WTC11 (cell line): Measurements from ENCODE around the gene ST6GALNAC1. TPM values are rescaled to one million over a fixed set of nuclear protein-coding genes. Genes with fewer than 3 reads are reported as not detected.

ENCODE experiments used
- ATAC-seq: fragments of 200-7000 bp; cut with Tn5 transposase; 2 replicates; pipeline ENCODE4 v1.10.0; 2021; ENCODE audit warnings: mild to moderate bottlenecking, moderate library complexity
- CTCF ChIA-PET: fragments of 300-600 bp; sonication (Branson Sonifier 250); formaldehyde crosslinking; loops from one replicate; lab custom pipeline; 2021; ENCODE audit warnings: antibody characterized with exemption; lab: Charles Lee
- POLR2A ChIA-PET: fragments of 350-600 bp; sonication (Branson Sonifier 250); formaldehyde crosslinking; loops from one replicate; lab custom pipeline; 2021; ENCODE audit warnings: antibody characterized with exemption; lab: Charles Lee
- DNase-seq: peaks from one replicate; pipeline ENCODE4 v3.0.0; 2021; ENCODE audit warnings: low spot score
- H3K27ac Mint-ChIP-seq: 2 replicates; pipeline ENCODE4 v1.8.0; 2021; ENCODE audit warnings: mixed read lengths
- H3K27me3 Mint-ChIP-seq: 2 replicates; pipeline ENCODE4 v1.8.0; 2021; ENCODE audit warnings: low read depth, mild to moderate bottlenecking, moderate library complexity, mixed read lengths
- H3K36me3 Mint-ChIP-seq: 2 replicates; pipeline ENCODE4 v1.8.0; 2021; ENCODE audit warnings: mixed read lengths
- H3K4me1 Mint-ChIP-seq: 2 replicates; pipeline ENCODE4 v1.8.0; 2022; ENCODE audit warnings: mixed read lengths
- H3K4me3 Mint-ChIP-seq: 2 replicates; pipeline ENCODE4 v1.8.0; 2021; ENCODE audit warnings: mild to moderate bottlenecking, moderate library complexity, mixed read lengths
- H3K9me3 Mint-ChIP-seq: 2 replicates; pipeline ENCODE4 v1.8.0; 2021; ENCODE audit warnings: mixed read lengths
- E2F1 ChIP-seq: sonication (generic); formaldehyde crosslinking; IDR thresholded peaks from 2 replicates; pipeline ENCODE4 v1.8.0; 2022; ENCODE audit warnings: mild to moderate bottlenecking, missing genetic modification reagents
- EMX1 ChIP-seq: fragments of 250-450 bp; sonication (Bioruptor Pico); IDR thresholded peaks from 2 replicates; pipeline ENCODE4 v1.8.0; 2021; ENCODE audit warnings: mild to moderate bottlenecking
- GTF2I ChIP-seq: fragments of 250-450 bp; sonication (Bioruptor Pico); conservative IDR thresholded peaks from 2 replicates; pipeline ENCODE4 v1.4.0; 2021; ENCODE audit warnings: mild to moderate bottlenecking
- HMGA2 ChIP-seq: fragments of 250-450 bp; sonication (Bioruptor Pico); IDR thresholded peaks from 2 replicates; pipeline ENCODE4 v1.4.0; 2021; ENCODE audit warnings: mild to moderate bottlenecking, moderate library complexity
- JAZF1 ChIP-seq: fragments of 250-450 bp; sonication (Bioruptor Pico); IDR thresholded peaks from 2 replicates; pipeline ENCODE4 v1.9.0; 2021; ENCODE audit warnings: moderate library complexity, mild to moderate bottlenecking, inconsistent platforms
- PRDM15 ChIP-seq: sonication (generic); formaldehyde crosslinking; IDR thresholded peaks from 2 replicates; pipeline ENCODE4 v1.8.0; 2022; ENCODE audit warnings: missing genetic modification reagents
- SP1 ChIP-seq: sonication (generic); formaldehyde crosslinking; conservative IDR thresholded peaks from 2 replicates; pipeline ENCODE4 v1.8.1; 2022; ENCODE audit warnings: missing genetic modification reagents
- ZNF138 ChIP-seq: sonication (generic); formaldehyde crosslinking; conservative IDR thresholded peaks from 2 replicates; pipeline ENCODE4 v1.8.1; 2022; ENCODE audit warnings: mild to moderate bottlenecking, moderate library complexity, missing genetic modification reagents
- ZSCAN18 ChIP-seq: fragments of 250-450 bp; sonication (Bioruptor Pico); IDR thresholded peaks from 2 replicates; pipeline ENCODE4 v2.1.2; 2022; ENCODE audit warnings: mild to moderate bottlenecking, moderate library complexity
- total RNA-seq: library from RNA; stranded (reverse); gene quantifications from 3 replicates; pipeline ENCODE4 v1.2.3, GENCODE V29; 2021
- TF ChIP-seq, protein P1 (sequence below): sonication (generic); formaldehyde crosslinking; IDR thresholded peaks from 2 replicates; pipeline ENCODE4 v1.8.1; 2023; ENCODE audit warnings: mild to moderate bottlenecking, moderate library complexity, missing genetic modification reagents
- TF ChIP-seq, protein P2 (sequence below): sonication (generic); formaldehyde crosslinking; IDR thresholded peaks from 2 replicates; pipeline ENCODE4 v1.8.1; 2023; ENCODE audit warnings: mild to moderate bottlenecking, missing genetic modification reagents, borderline replicate concordance
- TF ChIP-seq, protein P3 (sequence below): fragments of 200-600 bp; IDR thresholded peaks from 2 replicates; pipeline ENCODE4 v1.8.0; 2022; ENCODE audit warnings: antibody characterized with exemption
- TF ChIP-seq, protein P4 (sequence below): fragments of 250-450 bp; sonication (Bioruptor Pico); IDR thresholded peaks from 2 replicates; pipeline ENCODE4 v1.9.0; 2021; ENCODE audit warnings: mild to moderate bottlenecking
- TF ChIP-seq, protein P5 (sequence below): sonication (generic); formaldehyde crosslinking; IDR thresholded peaks from 2 replicates; pipeline ENCODE4 v1.8.0; 2023; ENCODE audit warnings: mild to moderate bottlenecking, missing genetic modification reagents

ST6GALNAC1 gene
- total RNA-seq, 1 experiment from 2014 or later, result 0.13 TPM

- CTCF ChIA-PET, result interaction anchor here (0.9 to 2.0 kb wide), 4 partner anchors 23 to 135 kb away, joined by 3 to 6 read pairs (median 4); no protein-coding TSS in a partner anchor
- Mint-ChIP-seq H3K36me3 (0 out of 2 replicates have a peak, but pooled peaks cover under 1% of the 10 kb centered on the region), H3K27me3 (no peaks in the 10 kb centered on the region), H3K4me3 (no peak overlapping the region), H3K9me3 (peaks cover 3% of the 10 kb centered on the region; the same call in 1 of the 2 replicates), H3K27ac (no peak overlapping the region)
- POLR2A ChIA-PET, result interaction anchor here (0.7 kb wide), 1 partner anchor 14 kb away, joined by 3 read pairs; no protein-coding TSS in a partner anchor
- no peak for ATAC-seq
- no peak for DNase-seq
- TF ChIP-seq, protein P1, sequence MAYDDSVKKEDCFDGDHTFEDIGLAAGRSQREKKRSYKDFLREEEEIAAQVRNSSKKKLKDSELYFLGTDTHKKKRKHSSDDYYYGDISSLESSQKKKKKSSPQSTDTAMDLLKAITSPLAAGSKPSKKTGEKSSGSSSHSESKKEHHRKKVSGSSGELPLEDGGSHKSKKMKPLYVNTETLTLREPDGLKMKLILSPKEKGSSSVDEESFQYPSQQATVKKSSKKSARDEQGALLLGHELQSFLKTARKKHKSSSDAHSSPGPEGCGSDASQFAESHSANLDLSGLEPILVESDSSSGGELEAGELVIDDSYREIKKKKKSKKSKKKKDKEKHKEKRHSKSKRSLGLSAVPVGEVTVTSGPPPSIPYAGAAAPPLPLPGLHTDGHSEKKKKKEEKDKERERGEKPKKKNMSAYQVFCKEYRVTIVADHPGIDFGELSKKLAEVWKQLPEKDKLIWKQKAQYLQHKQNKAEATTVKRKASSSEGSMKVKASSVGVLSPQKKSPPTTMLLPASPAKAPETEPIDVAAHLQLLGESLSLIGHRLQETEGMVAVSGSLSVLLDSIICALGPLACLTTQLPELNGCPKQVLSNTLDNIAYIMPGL (CRISPR knock-in tag), result no peak
- TF ChIP-seq PRDM15 (CRISPR knock-in tag), result no peak
- TF ChIP-seq ZNF138 (CRISPR knock-in tag), result no peak
- no peak for TF ChIP-seq HMGA2 (CRISPR knock-in tag)
- TF ChIP-seq, protein P2, sequence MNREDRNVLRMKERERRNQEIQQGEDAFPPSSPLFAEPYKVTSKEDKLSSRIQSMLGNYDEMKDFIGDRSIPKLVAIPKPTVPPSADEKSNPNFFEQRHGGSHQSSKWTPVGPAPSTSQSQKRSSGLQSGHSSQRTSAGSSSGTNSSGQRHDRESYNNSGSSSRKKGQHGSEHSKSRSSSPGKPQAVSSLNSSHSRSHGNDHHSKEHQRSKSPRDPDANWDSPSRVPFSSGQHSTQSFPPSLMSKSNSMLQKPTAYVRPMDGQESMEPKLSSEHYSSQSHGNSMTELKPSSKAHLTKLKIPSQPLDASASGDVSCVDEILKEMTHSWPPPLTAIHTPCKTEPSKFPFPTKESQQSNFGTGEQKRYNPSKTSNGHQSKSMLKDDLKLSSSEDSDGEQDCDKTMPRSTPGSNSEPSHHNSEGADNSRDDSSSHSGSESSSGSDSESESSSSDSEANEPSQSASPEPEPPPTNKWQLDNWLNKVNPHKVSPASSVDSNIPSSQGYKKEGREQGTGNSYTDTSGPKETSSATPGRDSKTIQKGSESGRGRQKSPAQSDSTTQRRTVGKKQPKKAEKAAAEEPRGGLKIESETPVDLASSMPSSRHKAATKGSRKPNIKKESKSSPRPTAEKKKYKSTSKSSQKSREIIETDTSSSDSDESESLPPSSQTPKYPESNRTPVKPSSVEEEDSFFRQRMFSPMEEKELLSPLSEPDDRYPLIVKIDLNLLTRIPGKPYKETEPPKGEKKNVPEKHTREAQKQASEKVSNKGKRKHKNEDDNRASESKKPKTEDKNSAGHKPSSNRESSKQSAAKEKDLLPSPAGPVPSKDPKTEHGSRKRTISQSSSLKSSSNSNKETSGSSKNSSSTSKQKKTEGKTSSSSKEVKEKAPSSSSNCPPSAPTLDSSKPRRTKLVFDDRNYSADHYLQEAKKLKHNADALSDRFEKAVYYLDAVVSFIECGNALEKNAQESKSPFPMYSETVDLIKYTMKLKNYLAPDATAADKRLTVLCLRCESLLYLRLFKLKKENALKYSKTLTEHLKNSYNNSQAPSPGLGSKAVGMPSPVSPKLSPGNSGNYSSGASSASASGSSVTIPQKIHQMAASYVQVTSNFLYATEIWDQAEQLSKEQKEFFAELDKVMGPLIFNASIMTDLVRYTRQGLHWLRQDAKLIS (CRISPR knock-in tag), result no peak
- no peak for TF ChIP-seq EMX1
- TF ChIP-seq, protein P3, sequence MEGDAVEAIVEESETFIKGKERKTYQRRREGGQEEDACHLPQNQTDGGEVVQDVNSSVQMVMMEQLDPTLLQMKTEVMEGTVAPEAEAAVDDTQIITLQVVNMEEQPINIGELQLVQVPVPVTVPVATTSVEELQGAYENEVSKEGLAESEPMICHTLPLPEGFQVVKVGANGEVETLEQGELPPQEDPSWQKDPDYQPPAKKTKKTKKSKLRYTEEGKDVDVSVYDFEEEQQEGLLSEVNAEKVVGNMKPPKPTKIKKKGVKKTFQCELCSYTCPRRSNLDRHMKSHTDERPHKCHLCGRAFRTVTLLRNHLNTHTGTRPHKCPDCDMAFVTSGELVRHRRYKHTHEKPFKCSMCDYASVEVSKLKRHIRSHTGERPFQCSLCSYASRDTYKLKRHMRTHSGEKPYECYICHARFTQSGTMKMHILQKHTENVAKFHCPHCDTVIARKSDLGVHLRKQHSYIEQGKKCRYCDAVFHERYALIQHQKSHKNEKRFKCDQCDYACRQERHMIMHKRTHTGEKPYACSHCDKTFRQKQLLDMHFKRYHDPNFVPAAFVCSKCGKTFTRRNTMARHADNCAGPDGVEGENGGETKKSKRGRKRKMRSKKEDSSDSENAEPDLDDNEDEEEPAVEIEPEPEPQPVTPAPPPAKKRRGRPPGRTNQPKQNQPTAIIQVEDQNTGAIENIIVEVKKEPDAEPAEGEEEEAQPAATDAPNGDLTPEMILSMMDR, result no peak
- no peak for TF ChIP-seq SP1
- TF ChIP-seq E2F1, result no peak
- no peak for TF ChIP-seq JAZF1 (CRISPR knock-in tag)
- TF ChIP-seq, protein P4, sequence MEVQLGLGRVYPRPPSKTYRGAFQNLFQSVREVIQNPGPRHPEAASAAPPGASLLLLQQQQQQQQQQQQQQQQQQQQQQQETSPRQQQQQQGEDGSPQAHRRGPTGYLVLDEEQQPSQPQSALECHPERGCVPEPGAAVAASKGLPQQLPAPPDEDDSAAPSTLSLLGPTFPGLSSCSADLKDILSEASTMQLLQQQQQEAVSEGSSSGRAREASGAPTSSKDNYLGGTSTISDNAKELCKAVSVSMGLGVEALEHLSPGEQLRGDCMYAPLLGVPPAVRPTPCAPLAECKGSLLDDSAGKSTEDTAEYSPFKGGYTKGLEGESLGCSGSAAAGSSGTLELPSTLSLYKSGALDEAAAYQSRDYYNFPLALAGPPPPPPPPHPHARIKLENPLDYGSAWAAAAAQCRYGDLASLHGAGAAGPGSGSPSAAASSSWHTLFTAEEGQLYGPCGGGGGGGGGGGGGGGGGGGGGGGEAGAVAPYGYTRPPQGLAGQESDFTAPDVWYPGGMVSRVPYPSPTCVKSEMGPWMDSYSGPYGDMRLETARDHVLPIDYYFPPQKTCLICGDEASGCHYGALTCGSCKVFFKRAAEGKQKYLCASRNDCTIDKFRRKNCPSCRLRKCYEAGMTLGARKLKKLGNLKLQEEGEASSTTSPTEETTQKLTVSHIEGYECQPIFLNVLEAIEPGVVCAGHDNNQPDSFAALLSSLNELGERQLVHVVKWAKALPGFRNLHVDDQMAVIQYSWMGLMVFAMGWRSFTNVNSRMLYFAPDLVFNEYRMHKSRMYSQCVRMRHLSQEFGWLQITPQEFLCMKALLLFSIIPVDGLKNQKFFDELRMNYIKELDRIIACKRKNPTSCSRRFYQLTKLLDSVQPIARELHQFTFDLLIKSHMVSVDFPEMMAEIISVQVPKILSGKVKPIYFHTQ (CRISPR knock-in tag), result no peak
- no peak for TF ChIP-seq GTF2I (CRISPR knock-in tag)
- TF ChIP-seq, protein P5, sequence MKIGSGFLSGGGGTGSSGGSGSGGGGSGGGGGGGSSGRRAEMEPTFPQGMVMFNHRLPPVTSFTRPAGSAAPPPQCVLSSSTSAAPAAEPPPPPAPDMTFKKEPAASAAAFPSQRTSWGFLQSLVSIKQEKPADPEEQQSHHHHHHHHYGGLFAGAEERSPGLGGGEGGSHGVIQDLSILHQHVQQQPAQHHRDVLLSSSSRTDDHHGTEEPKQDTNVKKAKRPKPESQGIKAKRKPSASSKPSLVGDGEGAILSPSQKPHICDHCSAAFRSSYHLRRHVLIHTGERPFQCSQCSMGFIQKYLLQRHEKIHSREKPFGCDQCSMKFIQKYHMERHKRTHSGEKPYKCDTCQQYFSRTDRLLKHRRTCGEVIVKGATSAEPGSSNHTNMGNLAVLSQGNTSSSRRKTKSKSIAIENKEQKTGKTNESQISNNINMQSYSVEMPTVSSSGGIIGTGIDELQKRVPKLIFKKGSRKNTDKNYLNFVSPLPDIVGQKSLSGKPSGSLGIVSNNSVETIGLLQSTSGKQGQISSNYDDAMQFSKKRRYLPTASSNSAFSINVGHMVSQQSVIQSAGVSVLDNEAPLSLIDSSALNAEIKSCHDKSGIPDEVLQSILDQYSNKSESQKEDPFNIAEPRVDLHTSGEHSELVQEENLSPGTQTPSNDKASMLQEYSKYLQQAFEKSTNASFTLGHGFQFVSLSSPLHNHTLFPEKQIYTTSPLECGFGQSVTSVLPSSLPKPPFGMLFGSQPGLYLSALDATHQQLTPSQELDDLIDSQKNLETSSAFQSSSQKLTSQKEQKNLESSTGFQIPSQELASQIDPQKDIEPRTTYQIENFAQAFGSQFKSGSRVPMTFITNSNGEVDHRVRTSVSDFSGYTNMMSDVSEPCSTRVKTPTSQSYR (CRISPR knock-in tag), result no peak
- no peak for TF ChIP-seq ZSCAN18
- TF ChIP-seq, all 79 proteins: peak for 0
- peaks cover 4% of the 10 kb centered on the region; the same call in 1 of the 2 replicates for H3K4me1 Mint-ChIP-seq
Observed at GRCh38 chr17:76657505-76658241, 14.1 kb upstream of the ST6GALNAC1 start.
